HG03064 (cell line): Measurements from ENCODE around the gene CNBD2.
"Not testable (repeated sequence)": the region's sequence is repeated elsewhere in the genome, so short reads cannot be mapped to it uniquely, and the experiment has no call there.

Source experiments
- ATAC-seq: cut with Tn5 transposase; IDR thresholded peaks from one replicate; pipeline ENCODE4 v1.9.1; 2021; ENCODE audit warnings: low read depth; ENCODE audit not compliant: unreplicated experiment

Gene CNBD2

GRCh38 chr20:36053863-36054518 is 85.6 kb downstream of the CNBD2 start:
- ATAC-seq: not testable (repeated sequence)

- no peak for ATAC-seq
Measured at GRCh38 chr20:36055145-36055544, 86.8 kb downstream of the CNBD2 start.

- no peak for ATAC-seq
Measured at GRCh38 chr20:36060676-36061075, 92.3 kb downstream of the CNBD2 start.

GRCh38 chr20:36061754-36062153 is 93.4 kb downstream of the CNBD2 start:
- ATAC-seq: no peak

GRCh38 chr20:36062799-36063198 is 94.4 kb downstream of the CNBD2 start:
- no peak for ATAC-seq

- no peak for ATAC-seq
Measured at GRCh38 chr20:36063916-36064657, 95.7 kb downstream of the CNBD2 start.

- ATAC-seq: peak; percentile 85
Measured at GRCh38 chr20:36064658-36065426, 96.5 kb downstream of the CNBD2 start.

- ATAC-seq: no peak
Measured at GRCh38 chr20:36065427-36065998, 97.1 kb downstream of the CNBD2 start.

GRCh38 chr20:36066777-36067176 is 98.4 kb downstream of the CNBD2 start:
- ATAC-seq: no peak

GRCh38 chr20:36068526-36068925 is 100.1 kb downstream of the CNBD2 start:
- ATAC-seq: not testable (repeated sequence)

- ATAC-seq: no peak
Measured at GRCh38 chr20:36070451-36070850, 102.1 kb downstream of the CNBD2 start.

GRCh38 chr20:36071848-36072247 is 103.5 kb downstream of the CNBD2 start:
- no peak for ATAC-seq

- no peak for ATAC-seq
Measured at GRCh38 chr20:36074983-36075382, 106.6 kb downstream of the CNBD2 start.

GRCh38 chr20:36077762-36078161 is 109.4 kb downstream of the CNBD2 start:
- not testable (repeated sequence) for ATAC-seq

- no peak for ATAC-seq
Measured at GRCh38 chr20:36079486-36079885, 111.1 kb downstream of the CNBD2 start.

GRCh38 chr20:36079984-36080383 is 111.6 kb downstream of the CNBD2 start:
- ATAC-seq: not testable (repeated sequence)
